ENCODE data around the gene RNH1. TPM values are rescaled to one million over a fixed set of nuclear protein-coding genes. Genes with fewer than 3 reads are reported as not detected.

The RNH1 gene
- total RNA-seq (100 to 1,000 TPM; 131 to 132 TPM), total RNA-seq (74.1 to 190 (median 128) reads per million in 172 experiments)
- 105 TPM for polyA plus RNA-seq (2013, experiment 1 of 2)
- 85.2 TPM for polyA plus RNA-seq (2013, experiment 2 of 2)

GRCh38 chr11:506995-507726, at the start of gene RNH1:
RNH1 (minus strand) TSS chr11:507242; CDS start chr11:502162, 5,080 bp downstream.
- peaks cover 31% of the 10 kb centered on the region for H3K36me3 Mint-ChIP-seq (ENCODE audit: low read depth)
- DNase-seq (peak; percentile 97 to 100 (median 99)), ATAC-seq (ENCODE audit: poor library complexity) (peak; percentile 77)
- H3K36me3 ChIP-seq (ENCODE audit: insufficient read depth, low read length): peaks cover 11% of the 10 kb centered on the region
- H3K27me3 Mint-ChIP-seq: peaks cover 4% of the 10 kb centered on the region
- no peaks in the 10 kb centered on the region for H3K9me3 ChIP-seq (ENCODE audit: control insufficient read depth in 1 of 2, insufficient read depth in 1 of 2, low read length in 2 of 2)
- peak within 1 kb of the TSS; percentile 100 for H3K27ac Mint-ChIP-seq
- no peaks in the 10 kb centered on the region for H3K9me3 Mint-ChIP-seq
- H3K4me3 Mint-ChIP-seq: peak within 1 kb of the TSS; percentile 97
- ChIA-PET CTCF (interaction anchor here (1.1 to 2.7 kb wide), 4 partner anchors 11 to 100 kb away, joined by 3 to 11 read pairs (median 7); partner anchors contain the start of gene PTDSS2), POLR2A (interaction anchor here (0.7 to 2.4 kb wide), 27 partner anchors 10 to 312 kb away, joined by 3 to 50 read pairs (median 6); partner anchors contain the start of genes ANO9, BET1L, HRAS and PHRF1)
- intact Hi-C loops (cut with DNase I, micrococcal nuclease): loop anchor here (1.0 to 10.0 kb wide), 9 partner anchors 11 to 300 kb away; partner anchors contain the start of genes PSMD13 (in 2 of the 2), PTDSS2 (in 2 of the 2), SIRT3 (in 2 of the 2) and BET1L (in 1 of the 2)
- H3K27ac ChIP-seq (ENCODE audit: low read depth in 1 of 2, low read length in 2 of 2): peak within 1 kb of the TSS; percentile 100
- H3K4me3 ChIP-seq (ENCODE audit: low read length): peak within 1 kb of the TSS; percentile 78
- peaks cover 51% of the 10 kb centered on the region for H3K4me1 ChIP-seq (ENCODE audit: insufficient read depth, low read length)
- H3K27me3 ChIP-seq (ENCODE audit: control insufficient read depth in 1 of 2, insufficient read depth in 2 of 2, low read length in 2 of 2): no peaks in the 10 kb centered on the region
- TF ChIP-seq, protein P1, sequence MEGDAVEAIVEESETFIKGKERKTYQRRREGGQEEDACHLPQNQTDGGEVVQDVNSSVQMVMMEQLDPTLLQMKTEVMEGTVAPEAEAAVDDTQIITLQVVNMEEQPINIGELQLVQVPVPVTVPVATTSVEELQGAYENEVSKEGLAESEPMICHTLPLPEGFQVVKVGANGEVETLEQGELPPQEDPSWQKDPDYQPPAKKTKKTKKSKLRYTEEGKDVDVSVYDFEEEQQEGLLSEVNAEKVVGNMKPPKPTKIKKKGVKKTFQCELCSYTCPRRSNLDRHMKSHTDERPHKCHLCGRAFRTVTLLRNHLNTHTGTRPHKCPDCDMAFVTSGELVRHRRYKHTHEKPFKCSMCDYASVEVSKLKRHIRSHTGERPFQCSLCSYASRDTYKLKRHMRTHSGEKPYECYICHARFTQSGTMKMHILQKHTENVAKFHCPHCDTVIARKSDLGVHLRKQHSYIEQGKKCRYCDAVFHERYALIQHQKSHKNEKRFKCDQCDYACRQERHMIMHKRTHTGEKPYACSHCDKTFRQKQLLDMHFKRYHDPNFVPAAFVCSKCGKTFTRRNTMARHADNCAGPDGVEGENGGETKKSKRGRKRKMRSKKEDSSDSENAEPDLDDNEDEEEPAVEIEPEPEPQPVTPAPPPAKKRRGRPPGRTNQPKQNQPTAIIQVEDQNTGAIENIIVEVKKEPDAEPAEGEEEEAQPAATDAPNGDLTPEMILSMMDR (IDR thresholded peaks at IDR 0.05): no peak
- peaks cover 24% of the 10 kb centered on the region for H3K4me1 Mint-ChIP-seq (ENCODE audit: low read depth)

GRCh38 chr11:555780-556661, 49.0 kb upstream of the RNH1 start:
- H3K27me3 ChIP-seq (ENCODE audit: control insufficient read depth in 1 of 2, insufficient read depth in 2 of 2, low read length in 2 of 2): no peaks in the 10 kb centered on the region
- TF ChIP-seq, protein P1 (IDR thresholded peaks at IDR 0.05): no peak

More at GRCh38 chr11:555780-556661, 49.0 kb upstream of the RNH1 start:
- ChIA-PET POLR2A (interaction anchor here (0.7 to 3.9 kb wide), 13 partner anchors 9 to 349 kb away, joined by 3 to 27 read pairs (median 6); partner anchors contain the start of genes BET1L, HRAS, IRF7 and LRRC56), CTCF (interaction anchor here (1.0 to 2.7 kb wide), 13 partner anchors 10 to 172 kb away, joined by 3 to 23 read pairs (median 5); partner anchors contain the start of genes HRAS, IRF7 and PHRF1)
- Mint-ChIP-seq H3K4me1 (ENCODE audit: low read depth) (peaks cover 7% of the 10 kb centered on the region), H3K27me3 (no peaks in the 10 kb centered on the region), H3K9me3 (no peaks in the 10 kb centered on the region), H3K36me3 (ENCODE audit: low read depth) (no peaks in the 10 kb centered on the region), H3K27ac (no peak overlapping the region), H3K4me3 (peak overlapping the region; percentile 42)
- Histone ChIP-seq H3K36me3 (ENCODE audit: insufficient read depth, low read length) (no peaks in the 10 kb centered on the region), H3K27ac (ENCODE audit: low read depth in 1 of 2, low read length in 2 of 2) (no peak overlapping the region), H3K4me1 (ENCODE audit: insufficient read depth, low read length) (peaks cover 40% of the 10 kb centered on the region), H3K4me3 (ENCODE audit: low read length) (peak overlapping the region; percentile 7), H3K9me3 (ENCODE audit: control insufficient read depth in 1 of 2, insufficient read depth in 1 of 2, low read length in 2 of 2) (no peaks in the 10 kb centered on the region)
- intact Hi-C loops (cut with DNase I, micrococcal nuclease): loop anchor here (1.0 to 2.0 kb wide), 7 partner anchors 17 to 209 kb away; no protein-coding TSS in a partner anchor
- peak in 4 of 14 experiments; percentile 28 to 68 (median 57) for DNase-seq
- no peak for ATAC-seq (ENCODE audit: poor library complexity)
